NCI-H2107 treated with DMSO at 0.1 percent for 48 hours (cell line): Measurements from ENCODE around the gene LRRC3.
"Not testable (repeated sequence)": the region's sequence is repeated elsewhere in the genome, so short reads cannot be mapped to it uniquely, and the experiment has no call there.

Experiments used
- DNase-seq: peaks from one replicate; lab custom pipeline; 2025; ENCODE audit not compliant: unreplicated experiment; lab: John Stamatoyannopoulos, UW

LRRC3 gene

DNA sequence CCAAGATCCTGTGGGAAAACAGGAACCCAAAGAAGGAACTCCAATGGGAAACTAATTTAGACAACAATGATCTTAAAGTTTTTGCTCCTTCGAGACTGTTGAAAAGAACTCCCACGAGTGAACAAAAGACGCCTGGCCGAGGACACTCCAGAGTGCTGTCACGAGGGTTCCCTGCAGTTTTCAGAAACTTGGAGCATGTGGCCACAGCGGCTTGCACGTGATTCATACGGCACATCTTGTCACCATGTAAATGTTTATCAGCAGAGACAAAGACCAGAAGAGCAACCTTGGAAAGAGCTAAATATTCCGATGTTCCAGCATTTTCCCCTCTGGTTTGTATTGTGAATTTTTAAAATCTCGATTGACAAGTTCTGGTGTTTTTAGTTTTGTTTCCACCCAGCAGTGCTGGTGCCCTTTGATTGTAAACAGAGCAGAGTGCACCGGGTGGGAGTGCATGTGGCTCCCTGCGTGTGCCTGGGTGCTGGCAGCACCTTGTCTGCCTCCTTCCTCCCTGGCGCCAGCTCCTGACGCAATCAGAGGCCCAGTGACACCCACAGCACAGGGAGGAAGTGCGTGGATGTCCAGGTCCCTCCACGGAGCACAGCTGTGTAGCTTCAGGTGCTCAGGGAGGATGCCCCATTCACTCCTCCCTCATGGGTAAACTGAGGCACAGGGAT, 23.0 kb downstream of the LRRC3 start:
- no peak for DNase-seq

DNA sequence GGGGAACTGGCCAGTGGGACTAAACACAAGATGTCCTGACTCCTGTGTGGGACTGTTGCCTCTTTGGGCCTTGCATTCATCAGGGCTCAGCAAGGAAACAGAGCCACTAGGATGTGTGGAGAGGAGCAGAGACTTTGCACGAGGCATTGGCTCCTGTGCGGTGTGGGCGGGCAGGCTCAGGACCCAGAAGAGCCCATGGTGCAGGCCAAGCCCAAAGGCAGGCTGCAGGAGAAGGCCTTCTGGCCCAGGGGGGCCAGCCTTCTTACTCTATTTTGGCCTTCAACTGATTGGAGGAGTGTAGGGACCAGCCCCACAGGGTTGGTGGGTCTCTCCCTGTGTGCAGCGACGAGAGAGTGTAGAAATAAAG, 23.5 kb downstream of the LRRC3 start:
- no peak for DNase-seq

DNA sequence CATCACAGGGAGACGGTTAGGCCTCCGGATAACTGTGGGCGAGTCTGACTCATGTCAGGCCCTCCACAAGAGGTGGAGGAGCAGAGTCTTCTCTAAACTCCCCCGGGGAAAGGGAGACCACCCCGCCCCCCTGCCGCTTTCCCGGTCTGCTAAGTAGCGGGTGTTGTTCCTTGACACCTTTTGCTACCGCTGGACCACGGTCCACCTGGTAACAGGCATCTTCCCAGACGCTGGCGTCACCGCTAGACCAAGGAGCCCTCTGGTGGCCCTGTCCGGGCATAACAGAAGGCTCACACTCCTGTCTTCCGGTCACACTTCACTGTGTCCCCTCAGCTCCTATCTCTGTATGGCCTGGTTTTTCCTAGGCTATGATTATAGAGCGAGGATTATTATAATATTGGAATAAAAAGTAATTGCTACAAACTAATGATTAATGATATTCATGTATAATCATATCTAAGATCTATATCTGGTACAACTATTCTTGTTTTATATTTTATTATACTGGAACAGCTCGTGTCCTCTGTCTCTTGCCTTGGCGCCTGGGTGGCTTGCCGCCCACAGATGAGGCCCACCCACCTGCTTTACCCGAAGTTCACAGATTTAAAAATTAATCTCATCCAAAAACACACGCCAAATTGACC, 24.4 kb downstream of the LRRC3 start:
- not testable (repeated sequence) for DNase-seq

DNA sequence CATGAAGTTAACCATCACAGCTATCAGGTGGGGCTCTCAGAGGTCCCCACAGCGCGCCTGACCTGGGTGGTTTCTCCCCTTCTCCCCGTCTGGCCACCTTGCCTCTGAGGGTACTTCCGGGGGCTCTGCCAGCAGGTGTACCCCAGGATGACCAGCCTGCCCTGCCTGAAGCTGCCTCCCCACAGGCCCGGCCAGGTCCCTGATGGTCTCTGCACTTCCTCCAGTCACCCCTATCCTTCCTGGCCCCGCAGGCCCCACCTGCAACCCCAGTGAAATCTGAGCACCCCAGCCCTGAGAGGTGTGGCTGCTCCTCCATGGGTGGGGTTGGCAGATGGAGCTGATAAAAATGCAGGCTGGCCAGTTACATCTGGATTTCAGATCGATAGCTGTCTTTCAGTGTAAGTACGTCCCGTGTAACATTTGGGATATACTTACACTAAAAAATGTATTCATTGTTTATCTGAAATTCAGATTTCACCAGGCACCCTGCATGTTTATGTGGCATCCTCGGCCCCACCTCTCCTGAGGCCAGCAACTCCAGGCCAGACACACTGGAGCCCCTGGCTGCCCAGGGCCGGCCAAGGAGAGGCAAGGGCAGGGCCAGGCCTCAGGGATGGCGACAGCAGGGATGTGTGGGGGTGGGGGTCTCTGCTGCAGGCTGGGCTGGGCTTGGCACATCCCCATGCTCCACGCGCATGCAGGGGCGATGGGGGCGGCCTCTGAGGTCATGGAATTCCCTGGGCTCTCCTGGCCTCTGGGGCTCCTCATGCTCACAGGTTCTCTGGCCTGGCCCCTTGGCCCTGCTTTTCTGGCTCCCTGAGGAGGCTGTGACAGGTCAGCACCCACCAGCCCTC, 25.1 kb downstream of the LRRC3 start:
- no peak for DNase-seq

DNA sequence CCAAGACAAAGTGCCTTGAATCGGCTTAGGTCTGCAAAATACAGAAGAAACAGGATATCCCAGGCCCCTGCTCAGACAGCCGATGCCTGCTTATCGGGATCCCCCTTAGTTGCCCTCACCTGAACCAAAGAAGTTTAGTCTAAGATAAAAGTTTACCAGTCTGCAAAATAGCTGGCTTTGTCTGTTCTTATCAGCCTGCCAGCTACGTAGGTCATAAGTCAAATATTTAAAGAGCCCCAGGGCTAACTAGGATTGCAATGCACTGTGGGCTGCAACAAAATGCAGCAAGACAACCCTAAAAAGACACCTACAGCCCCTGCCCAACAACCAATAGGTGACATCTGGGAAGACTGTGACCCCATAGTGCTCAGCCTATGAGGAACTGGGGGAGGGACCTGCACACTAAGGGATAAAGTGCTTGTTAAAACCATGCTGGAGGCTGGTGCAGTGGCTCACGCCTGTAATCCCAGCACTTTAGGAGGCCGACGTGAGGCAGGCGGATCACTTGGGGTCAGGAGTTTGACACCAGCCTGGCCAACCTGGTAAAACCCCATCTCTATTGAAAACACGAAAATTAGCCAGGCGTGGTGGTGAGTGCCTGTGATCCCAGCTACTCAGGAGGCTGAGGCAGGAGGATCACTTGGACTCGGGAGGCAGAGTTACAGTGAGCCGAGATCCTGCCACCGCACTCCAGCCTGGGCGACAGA, 27.4 kb downstream of the LRRC3 start:
- no peak for DNase-seq

DNA sequence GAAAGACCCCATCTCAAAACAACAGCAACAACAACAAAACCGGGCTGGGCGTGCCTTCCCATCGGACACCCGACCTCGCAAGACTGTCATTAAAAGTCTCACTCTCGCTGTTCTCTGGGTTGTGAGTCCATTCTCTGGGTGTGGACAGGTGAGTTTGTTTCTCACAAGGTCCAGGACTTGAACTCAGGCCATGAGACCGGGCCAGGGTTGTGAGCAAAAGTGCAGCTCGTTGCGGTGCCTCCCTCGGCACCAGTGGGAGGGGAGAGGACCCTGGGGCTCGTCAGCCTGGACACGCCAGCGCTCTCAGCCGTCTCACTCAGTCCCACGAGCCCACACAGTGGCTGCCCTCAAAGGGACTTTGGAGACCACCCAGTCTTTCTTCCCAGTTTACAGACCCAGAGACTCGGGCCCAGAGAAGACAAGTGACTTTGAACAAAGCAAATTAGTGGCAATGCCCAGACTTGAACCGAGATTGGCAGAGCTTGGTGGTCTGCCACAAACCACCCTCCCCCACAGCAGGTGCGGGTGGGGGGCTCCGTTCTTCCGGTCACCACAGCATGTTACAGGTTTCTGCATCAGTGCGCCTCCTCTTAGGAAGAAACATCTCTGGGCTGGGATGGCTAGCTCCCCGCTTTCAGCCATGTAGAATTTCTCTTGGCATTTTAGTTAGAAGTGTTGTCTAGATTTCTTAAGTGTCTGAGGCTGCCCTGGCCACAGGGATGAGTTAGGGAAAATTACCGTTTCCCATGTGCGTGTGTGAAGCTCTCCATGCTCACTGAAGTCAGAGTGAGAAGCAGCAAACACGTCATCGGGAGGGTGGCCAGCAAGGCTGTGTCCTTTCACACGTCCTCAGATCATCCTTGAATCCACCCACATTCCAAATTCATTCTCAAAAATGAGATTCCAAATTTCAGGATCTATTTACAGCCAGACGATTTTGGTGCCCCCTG, 28.3 kb downstream of the LRRC3 start:
- DNase-seq, result no peak

DNA sequence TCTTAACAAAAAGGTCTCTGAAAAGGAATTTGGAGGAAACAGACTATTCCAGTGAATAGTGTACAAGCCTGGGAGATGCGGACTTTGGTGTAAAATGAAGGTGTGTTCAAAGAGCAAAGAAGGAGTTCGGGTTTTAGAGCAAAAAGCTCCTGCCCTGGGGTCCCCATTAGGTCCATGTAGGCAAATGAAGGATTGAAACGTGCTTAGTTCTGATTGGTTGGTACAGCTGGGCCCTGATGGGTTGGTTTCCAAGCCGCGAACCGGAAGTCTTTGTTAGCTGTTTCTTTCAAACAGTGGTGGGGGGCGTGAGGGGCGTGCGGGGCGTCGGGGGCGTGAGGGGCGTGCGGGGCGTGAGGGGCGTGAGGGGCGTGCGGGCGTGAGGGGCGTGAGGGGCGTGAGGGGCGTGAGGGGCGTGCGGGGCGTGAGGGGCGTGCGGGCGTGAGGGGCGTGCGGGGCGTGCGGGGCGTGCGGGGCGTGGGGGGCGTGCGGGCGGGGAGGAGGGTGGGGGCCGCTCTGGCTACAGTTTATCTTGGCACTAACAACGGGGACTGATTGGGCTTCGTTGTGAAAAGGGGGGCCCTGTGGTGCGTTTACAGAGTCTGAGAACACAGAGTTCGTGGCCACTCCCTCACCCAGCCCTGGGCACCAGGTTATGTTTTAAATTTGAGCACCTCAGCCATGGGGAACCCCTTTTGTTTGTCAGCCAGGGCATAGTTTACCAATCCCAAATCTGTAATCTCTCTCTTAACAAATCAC, 29.4 kb downstream of the LRRC3 start:
- DNase-seq, result no peak

DNA sequence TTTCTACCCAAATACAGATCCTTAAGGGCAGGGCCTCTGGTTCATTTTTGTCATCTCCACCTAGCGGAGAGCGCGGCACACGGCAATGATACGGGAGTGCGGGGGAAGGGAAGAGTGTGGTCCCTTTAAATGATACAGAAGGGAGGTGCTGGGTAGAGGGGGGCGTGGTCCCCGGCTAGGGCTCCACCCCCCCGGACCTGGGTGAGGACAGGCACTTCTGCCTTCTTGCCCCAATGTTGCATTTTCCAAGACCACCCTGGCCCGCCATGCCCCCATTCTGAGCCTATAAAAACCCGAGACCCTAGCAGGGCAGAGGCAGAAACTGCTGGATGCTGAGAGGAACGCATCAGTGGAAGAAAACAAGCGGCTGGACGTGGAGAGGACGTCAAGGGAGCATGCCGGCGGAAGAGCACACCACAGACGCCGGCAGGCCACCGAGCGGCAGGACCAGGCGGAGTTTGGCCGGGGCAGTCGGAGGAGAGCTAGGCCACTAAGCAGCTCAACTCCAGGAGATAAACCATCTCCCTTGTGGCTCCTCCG, 30.0 kb downstream of the LRRC3 start:
- no peak for DNase-seq

DNA sequence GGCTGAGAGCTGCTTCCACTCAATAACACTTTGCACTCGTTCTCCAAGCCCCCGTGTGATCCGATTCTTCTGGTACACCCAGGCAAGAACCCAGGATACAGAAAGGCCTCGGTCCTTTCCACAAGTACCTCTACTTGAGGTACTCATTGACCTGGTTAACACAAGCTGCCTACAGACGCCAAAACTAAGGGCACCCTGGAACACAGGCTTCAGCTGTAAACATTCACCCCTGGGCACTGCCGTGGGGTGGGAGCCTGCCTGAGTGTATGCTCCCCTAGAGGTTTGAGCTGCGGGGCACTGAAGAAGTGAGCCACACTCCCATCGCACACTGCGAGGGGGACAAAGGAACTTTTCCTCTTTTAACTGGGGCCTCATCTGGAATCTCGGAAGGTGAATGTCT, 30.5 kb downstream of the LRRC3 start:
- no peak for DNase-seq

DNA sequence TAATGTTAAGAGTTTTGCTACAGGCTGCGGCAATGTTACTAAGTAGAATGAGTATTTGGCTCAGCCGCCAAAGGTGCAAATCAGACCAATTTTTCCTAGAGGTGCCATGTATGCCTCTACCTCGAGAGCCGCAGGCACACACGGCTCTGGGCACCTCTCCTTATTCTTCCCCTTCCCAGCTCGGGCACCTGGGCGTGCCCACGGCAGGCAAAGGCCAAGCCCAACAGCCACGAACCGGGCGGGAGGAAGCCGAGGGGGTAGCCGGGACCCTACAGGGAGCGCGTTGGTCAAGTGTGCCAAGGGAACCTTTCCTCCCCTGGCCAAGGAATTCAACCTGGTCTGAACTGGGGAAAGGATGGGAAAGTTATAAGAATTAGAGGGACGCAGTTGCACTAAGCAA, 31.0 kb downstream of the LRRC3 start:
- no peak for DNase-seq

DNA sequence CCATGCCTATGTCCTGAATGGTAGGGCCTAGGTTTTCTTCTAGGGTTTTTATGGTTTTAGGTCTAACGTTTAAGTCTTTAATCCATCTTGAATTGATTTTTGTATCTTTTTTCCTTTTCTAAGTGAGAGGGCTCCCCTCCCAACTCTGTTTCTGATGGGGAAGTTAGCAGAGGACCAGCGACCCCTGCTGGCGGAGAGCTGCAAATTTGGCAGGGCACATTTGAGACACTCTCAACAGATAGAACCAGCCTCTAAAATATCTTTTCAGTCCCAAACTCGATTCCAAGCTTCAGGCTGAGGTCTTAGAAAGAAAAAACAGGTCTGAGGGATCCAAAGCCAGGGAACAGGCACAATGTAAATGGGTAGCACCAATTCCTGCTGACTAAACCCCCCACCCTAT, 32.5 kb downstream of the LRRC3 start:
- no peak for DNase-seq

DNA sequence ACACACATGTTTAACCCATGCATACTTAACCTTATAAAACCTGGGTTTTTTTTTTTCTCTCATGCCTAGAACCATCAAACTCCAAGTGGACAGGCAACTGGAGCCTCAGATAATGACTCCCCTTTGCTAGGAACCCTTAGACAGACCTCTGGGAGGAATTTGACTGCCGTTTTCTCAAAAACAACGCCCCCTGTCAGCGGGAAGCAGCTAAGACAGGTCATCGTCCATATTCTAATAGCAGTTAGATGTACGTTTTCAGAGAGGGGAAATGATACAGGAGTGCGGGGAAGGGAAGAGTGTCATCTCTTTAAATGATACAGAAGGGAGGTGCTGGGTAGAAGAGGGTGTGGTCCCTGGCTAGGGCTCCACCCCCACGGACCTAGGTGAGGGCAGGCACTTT, 34.7 kb downstream of the LRRC3 start:
- DNase-seq, result no peak

DNA sequence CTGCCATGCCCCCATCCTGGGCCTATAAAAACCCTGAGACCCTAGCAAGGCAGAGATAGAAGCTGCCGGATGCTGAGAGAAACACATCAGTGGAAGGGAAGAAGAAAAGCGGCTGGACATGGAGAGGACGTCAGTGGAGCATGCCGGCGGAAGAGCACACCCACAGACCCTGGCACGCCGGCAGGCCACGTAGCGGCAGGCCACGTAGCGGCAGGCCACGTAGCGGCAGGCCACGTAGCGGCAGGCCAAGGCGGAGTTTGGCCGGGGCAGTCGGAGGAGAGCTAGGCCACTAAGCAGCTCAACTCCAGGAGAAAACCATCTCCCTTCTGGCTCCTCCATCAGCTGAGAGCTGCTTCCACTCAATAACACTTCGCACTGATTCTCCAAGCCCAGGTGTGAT, 35.1 kb downstream of the LRRC3 start:
- DNase-seq, result no peak

DNA sequence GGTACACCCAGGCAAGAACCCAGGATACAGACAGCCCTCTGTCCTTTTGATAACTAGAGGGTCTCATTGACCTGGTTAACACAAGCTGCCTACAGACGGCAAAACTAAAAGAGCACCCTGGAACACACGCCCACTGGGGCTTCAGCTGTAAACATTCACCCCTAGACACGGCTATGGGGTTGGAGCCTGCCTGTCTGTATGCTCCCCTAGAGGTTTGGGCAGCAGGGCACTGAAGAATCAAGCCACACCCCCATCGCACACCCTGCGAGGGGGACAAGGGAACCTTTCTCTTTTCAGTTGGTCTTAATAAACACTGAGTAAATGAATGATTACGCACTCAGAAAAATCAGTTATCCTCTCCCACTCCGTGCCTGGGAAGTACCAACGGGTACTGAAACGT, 35.5 kb downstream of the LRRC3 start:
- no peak for DNase-seq

DNA sequence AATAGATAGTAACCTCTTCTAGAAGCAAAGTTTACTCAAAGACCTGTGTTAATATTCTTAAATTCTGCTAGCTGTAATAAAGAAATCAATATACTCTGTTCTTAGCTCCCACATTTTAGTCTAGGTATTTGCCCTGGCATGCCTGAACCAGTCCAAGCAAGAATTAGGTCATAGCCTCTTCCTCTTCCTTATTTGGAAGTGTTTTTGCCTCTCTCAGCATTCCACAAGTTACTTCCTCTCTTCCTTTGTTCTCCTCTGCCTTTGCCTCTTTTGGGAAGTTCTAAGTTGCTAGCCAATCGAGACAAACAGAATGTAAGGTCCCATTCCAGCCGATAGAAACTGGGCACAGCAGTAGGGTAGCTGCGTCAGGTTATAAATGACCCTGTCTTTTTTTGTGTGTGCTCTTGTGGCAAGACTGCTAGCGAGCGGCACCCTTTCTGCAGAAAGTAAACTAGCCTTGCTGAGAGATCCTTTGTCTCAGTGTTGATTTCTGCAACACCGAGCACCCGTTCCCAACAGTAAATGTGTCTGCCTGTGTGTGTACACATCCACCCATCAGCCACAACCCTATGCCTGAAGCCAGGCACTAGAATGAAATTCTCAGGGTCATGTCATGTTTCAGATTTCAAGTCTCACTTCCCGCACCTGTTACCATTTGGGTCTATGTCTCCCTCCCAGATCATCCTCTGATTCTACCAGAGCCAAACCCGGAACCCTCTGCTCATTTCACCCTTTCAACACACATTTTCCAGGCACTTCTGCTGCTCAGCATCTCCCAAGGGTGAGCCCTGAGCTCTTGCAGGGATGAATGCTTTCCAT, 37.5 kb downstream of the LRRC3 start:
- no peak for DNase-seq

DNA sequence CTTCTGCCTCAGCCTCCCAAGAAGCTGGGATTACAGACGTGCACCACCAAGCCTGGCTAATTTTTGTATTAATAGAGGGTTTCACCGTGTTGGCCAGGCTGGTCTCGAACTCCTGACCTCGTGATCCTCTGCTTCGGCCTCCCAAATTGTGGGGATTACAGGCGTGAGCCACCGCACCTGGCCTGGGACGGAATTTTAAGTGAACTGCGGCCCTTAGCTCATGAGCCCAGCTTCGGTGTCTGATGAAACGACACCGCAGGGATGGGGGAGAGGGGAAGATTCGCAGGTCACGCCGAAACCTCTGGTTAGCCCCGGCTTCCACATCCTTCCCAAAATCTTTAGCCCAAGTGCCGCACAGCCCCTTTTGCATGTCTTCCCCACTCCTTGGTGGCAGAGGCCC, 39.1 kb downstream of the LRRC3 start:
- no peak for DNase-seq

DNA sequence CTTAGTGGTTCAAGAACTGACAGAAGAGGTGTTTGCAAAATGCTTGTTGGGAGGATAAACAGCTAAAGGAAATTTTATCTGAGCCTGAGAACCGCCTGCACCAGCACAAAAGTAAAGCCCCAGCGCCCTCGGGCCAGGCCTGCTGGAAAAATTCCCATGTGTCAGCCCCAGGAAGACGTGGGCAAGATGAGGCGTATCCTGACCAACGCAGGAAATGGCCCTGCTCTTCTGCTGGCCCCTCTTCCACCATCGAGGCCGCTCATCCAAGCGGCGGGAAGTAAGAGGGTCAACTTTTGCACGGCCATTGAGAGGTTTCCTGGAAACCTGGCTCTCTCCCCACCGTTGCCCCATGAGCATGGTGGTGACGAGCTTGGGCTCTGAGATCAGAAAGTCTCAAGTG, 39.6 kb downstream of the LRRC3 start:
- DNase-seq, result no peak
